IPS DF 6.9 (cell line): Measurements from ENCODE around the gene SERPINB3.
"Not testable (repeated sequence)": the region's sequence is repeated elsewhere in the genome, so short reads cannot be mapped to it uniquely, and the experiment has no call there.

Experiments
- DNase-seq: peaks from one replicate; pipeline ENCODE4 v3.0.0-alpha.2; 2013; ENCODE audit warnings: low read depth, low spot score
- H3K27ac ChIP-seq: one replicate; pipeline ENCODE4 v1.5.1; 2013; ENCODE audit warnings: low read length, control low read depth
- H3K27me3 ChIP-seq: 2 replicates; pipeline ENCODE4 v1.6.1; 2013; ENCODE audit warnings: mild to moderate bottlenecking, low read length; ENCODE audit not compliant: control insufficient read depth, insufficient read depth
- H3K36me3 ChIP-seq: 2 replicates; pipeline ENCODE4 v1.6.1; 2013; ENCODE audit warnings: low read length; ENCODE audit not compliant: control insufficient read depth, insufficient read depth
- H3K4me1 ChIP-seq: 2 replicates; pipeline ENCODE4 v1.6.1; 2013; ENCODE audit warnings: low read length; ENCODE audit not compliant: control insufficient read depth, insufficient read depth
- H3K4me3 ChIP-seq: 2 replicates; pipeline ENCODE4 v1.5.1; 2013; ENCODE audit warnings: mild to moderate bottlenecking, low read length
- H3K9me3 ChIP-seq: 2 replicates; pipeline ENCODE4 v1.6.1; 2013; ENCODE audit warnings: low read length, inconsistent platforms; ENCODE audit not compliant: control insufficient read depth, insufficient read depth
- WGBS: extraction: QIAGEN DNeasy Blood & Tissue Kit; methylation state at CpG from one replicate; pipeline ENCODE4 v1.1.7; 2013; ENCODE audit warnings: mixed read lengths, missing lambda C conversion rate; ENCODE audit not compliant: insufficient read length, insufficient coverage; 5-methylcytosine and 5-hydroxymethylcytosine counted together

Gene SERPINB3

GRCh38 chr18:63661750-63662149 lies at the start of gene SERPINB3:
SERPINB3 (minus strand) TSS chr18:63661893; CDS start chr18:63661216, 677 bp downstream.
- H3K9me3 ChIP-seq, H3K27me3 ChIP-seq, H3K4me1 ChIP-seq, H3K36me3 ChIP-seq, H3K27ac ChIP-seq, H3K4me3 ChIP-seq, DNase-seq: not testable (repeated sequence)
- WGBS, result no CpG with 5 or more reads among the region's 3 CpGs

GRCh38 chr18:63708650-63709049 lies 47.0 kb upstream of the SERPINB3 start:
- Histone ChIP-seq H3K4me1 (no peaks in the 10 kb centered on the region), H3K36me3 (no peaks in the 10 kb centered on the region), H3K9me3 (no peaks in the 10 kb centered on the region; the same call in 1 of the 2 replicates), H3K27ac (no peak overlapping the region), H3K27me3 (no peaks in the 10 kb centered on the region), H3K4me3 (no peak overlapping the region)
- no peak for DNase-seq
- WGBS, result no CpG with 5 or more reads among the region's 3 CpGs

GRCh38 chr18:63707816-63708215 lies 46.1 kb upstream of the SERPINB3 start:
- no peaks in the 10 kb centered on the region for H3K4me1 ChIP-seq
- no peaks in the 10 kb centered on the region for H3K36me3 ChIP-seq
- H3K27ac ChIP-seq, result no peak overlapping the region
- no peaks in the 10 kb centered on the region for H3K27me3 ChIP-seq
- H3K4me3 ChIP-seq, result no peak overlapping the region
- no peak for DNase-seq
- no CpG with 5 or more reads among the region's 1 CpG for WGBS
- no peaks in the 10 kb centered on the region for H3K9me3 ChIP-seq

GRCh38 chr18:63705401-63705800 lies 43.7 kb upstream of the SERPINB3 start:
- Histone ChIP-seq H3K27me3 (no peaks in the 10 kb centered on the region), H3K9me3 (no peaks in the 10 kb centered on the region), H3K4me1 (no peaks in the 10 kb centered on the region), H3K36me3 (no peaks in the 10 kb centered on the region), H3K4me3 (no peak overlapping the region), H3K27ac (no peak overlapping the region)
- WGBS, result no CpG with 5 or more reads among the region's 2 CpGs
- no peak for DNase-seq

GRCh38 chr18:63702660-63703059 lies 41.0 kb upstream of the SERPINB3 start, which contains the start of gene SERPINB11:
SERPINB11 (plus strand) TSS chr18:63702960; CDS start chr18:63710194, 7,234 bp downstream.
- Histone ChIP-seq H3K27me3 (no peaks in the 10 kb centered on the region), H3K36me3 (no peaks in the 10 kb centered on the region), H3K27ac (no peak within 1 kb of the TSS), H3K9me3 (no peaks in the 10 kb centered on the region), H3K4me3 (no peak within 1 kb of the TSS), H3K4me1 (no peaks in the 10 kb centered on the region)
- WGBS, result no CpG with 5 or more reads among the region's 2 CpGs
- no peak for DNase-seq

GRCh38 chr18:63701952-63702351 lies 40.3 kb upstream of the SERPINB3 start:
- no peaks in the 10 kb centered on the region for H3K9me3 ChIP-seq
- H3K27ac ChIP-seq, result no peak overlapping the region
- no peaks in the 10 kb centered on the region for H3K36me3 ChIP-seq
- no peaks in the 10 kb centered on the region for H3K4me1 ChIP-seq
- no peak for DNase-seq
- H3K27me3 ChIP-seq, result no peaks in the 10 kb centered on the region
- no CpG with 5 or more reads among the region's 5 CpGs for WGBS
- no peak overlapping the region for H3K4me3 ChIP-seq

GRCh38 chr18:63700501-63700900 lies 38.8 kb upstream of the SERPINB3 start:
- Histone ChIP-seq H3K27ac (no peak overlapping the region), H3K4me1 (no peaks in the 10 kb centered on the region), H3K27me3 (no peaks in the 10 kb centered on the region), H3K36me3 (no peaks in the 10 kb centered on the region), H3K4me3 (no peak overlapping the region), H3K9me3 (no peaks in the 10 kb centered on the region)
- no peak for DNase-seq
- WGBS, result no CpG with 5 or more reads among the region's 3 CpGs

GRCh38 chr18:63697097-63697660 lies 35.5 kb upstream of the SERPINB3 start:
- Histone ChIP-seq H3K27me3 (no peaks in the 10 kb centered on the region), H3K9me3 (no peaks in the 10 kb centered on the region), H3K4me3 (no peak overlapping the region), H3K4me1 (no peaks in the 10 kb centered on the region), H3K27ac (no peak overlapping the region), H3K36me3 (no peaks in the 10 kb centered on the region)
- WGBS, result no CpG with 5 or more reads among the region's 3 CpGs
- DNase-seq, result no peak

GRCh38 chr18:63689064-63689463 lies 27.4 kb upstream of the SERPINB3 start:
- Histone ChIP-seq H3K4me3 (no peak overlapping the region), H3K9me3 (no peaks in the 10 kb centered on the region), H3K4me1 (no peaks in the 10 kb centered on the region), H3K27ac (no peak overlapping the region), H3K36me3 (no peaks in the 10 kb centered on the region), H3K27me3 (no peaks in the 10 kb centered on the region)
- no peak for DNase-seq
- WGBS, result no CpG with 5 or more reads among the region's 2 CpGs

GRCh38 chr18:63686871-63687270 lies 25.2 kb upstream of the SERPINB3 start:
- no peak overlapping the region for H3K27ac ChIP-seq

GRCh38 chr18:63684718-63685117 lies 23.0 kb upstream of the SERPINB3 start:
- H3K4me1 ChIP-seq, result no peaks in the 10 kb centered on the region; the same call in 1 of the 2 replicates
- H3K27me3 ChIP-seq, result no peaks in the 10 kb centered on the region
- no CpG with 5 or more reads among the region's 3 CpGs for WGBS
- no peak for DNase-seq
- no peaks in the 10 kb centered on the region for H3K9me3 ChIP-seq
- H3K27ac ChIP-seq, result no peak overlapping the region
- H3K36me3 ChIP-seq, result no peaks in the 10 kb centered on the region
- H3K4me3 ChIP-seq, result no peak overlapping the region

More at GRCh38 chr18:63686871-63687270, 25.2 kb upstream of the SERPINB3 start:
- Histone ChIP-seq H3K27me3 (no peaks in the 10 kb centered on the region), H3K4me3 (no peak overlapping the region), H3K4me1 (no peaks in the 10 kb centered on the region; the same call in 1 of the 2 replicates), H3K36me3 (no peaks in the 10 kb centered on the region), H3K9me3 (no peaks in the 10 kb centered on the region)
- no CpG with 5 or more reads among the region's 2 CpGs for WGBS
- no peak for DNase-seq
